Measurements from ENCODE around the gene CDK5R1.
A peak's percentile ranks its signal among the peaks of the same experiment; 100 is the strongest.
"Not testable (repeated sequence)": the region's sequence is repeated elsewhere in the genome, so short reads cannot be mapped to it uniquely, and the experiment has no call there.

CDK5R1 gene
- 7.2 to 40.0 (median 11.0) reads per million in 4 experiments for total RNA-seq

DNA sequence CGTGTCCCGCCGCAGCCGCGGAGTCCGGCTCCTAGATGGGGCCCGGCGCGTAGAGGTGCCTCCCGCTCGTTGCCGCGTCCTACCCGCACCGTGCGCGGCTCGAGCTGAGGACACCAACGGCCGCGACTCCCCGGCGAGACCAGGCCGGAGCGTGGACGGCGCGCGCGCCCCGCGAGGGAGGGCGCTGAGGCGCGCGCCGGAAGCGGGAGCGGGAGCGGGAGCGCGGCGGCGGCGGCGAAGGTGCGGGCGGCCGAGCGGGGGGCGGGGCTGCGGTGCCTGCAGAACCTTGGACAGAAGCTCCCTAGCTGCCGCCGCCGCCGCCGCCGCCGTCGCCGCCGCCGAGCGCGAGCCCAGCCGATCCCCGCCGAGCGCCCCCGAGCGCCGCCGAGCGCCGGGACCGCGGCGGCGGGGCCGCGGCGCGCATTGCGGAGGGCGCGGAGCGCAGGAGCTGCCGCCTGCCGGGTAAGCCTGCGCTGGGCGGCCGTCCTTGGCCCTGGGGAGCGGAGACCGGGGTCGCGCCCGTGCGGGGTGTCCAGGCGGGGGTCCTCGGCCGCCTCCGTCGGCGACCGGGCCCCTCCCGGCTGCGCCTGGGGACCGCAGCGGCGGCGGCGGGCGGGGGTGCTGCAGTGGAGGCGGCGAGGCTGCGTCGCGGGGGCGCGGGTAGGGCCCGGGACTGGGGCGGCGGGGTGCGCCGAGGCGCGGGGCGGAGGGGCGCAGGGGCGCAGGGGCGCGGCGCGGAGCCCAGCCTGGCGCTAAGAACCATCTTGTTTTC is at the start of gene CDK5R1:
CDK5R1 (plus strand) TSS at position 293 of the 772 bp plus-strand sequence. CDS start 628 bp downstream, outside the sequence.
- peak; percentile 50 for DNase-seq

DNA sequence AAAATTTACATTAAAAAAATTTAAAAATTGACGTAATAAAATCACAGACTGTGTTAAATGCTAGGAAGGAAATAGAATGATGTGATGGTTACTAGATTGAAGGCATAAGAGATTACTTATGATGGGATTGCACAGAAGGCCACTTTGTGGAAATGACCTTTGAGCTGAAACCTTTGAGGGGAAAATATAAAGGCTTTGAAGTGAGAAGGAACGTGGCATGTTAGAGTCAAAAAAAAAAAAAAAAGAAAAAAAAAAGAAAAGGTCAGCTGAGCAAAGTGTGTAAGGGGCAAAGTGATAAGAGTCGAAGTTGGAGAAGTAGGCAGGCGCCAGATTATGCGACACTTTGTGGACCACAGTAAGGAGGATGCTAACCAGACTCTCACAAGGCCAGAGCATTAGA is 46.1 kb upstream of the CDK5R1 start:
- DNase-seq = no peak

GRCh38 chr17:32441886-32442285 is 44.9 kb upstream of the CDK5R1 start:
- DNase-seq = no peak

GRCh38 chr17:32443827-32444300 is 42.9 kb upstream of the CDK5R1 start:
- no peak for DNase-seq

- peak; percentile 99 for DNase-seq
Observed at GRCh38 chr17:32444301-32445073, 42.3 kb upstream of the CDK5R1 start, which contains the start of gene PSMD11. Gene PSMD11 (plus strand): TSS chr17:32444510. CDS start chr17:32444524, 14 bp downstream.

DNA sequence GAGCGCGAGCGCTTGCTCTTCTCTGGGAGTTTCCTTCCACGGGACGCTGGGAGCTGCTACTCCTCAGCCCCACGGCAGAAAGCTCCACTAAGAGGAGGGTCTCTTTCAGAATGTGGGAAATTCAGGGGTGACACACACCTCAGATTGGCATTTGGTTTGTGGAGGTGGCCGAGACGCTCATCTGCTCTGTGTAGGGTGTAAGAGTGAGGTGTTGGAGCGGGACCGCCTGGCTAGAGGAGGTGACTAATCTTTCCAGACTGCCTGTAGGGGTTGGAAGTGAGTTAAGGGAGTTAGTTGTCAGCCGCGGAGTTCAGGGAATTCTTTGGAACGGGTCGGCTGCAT is 41.7 kb upstream of the CDK5R1 start:
- DNase-seq = no peak

GRCh38 chr17:32445497-32445896 is 41.3 kb upstream of the CDK5R1 start:
- no peak for DNase-seq

- no peak for DNase-seq
Observed at GRCh38 chr17:32445971-32446370, 40.8 kb upstream of the CDK5R1 start.

DNA sequence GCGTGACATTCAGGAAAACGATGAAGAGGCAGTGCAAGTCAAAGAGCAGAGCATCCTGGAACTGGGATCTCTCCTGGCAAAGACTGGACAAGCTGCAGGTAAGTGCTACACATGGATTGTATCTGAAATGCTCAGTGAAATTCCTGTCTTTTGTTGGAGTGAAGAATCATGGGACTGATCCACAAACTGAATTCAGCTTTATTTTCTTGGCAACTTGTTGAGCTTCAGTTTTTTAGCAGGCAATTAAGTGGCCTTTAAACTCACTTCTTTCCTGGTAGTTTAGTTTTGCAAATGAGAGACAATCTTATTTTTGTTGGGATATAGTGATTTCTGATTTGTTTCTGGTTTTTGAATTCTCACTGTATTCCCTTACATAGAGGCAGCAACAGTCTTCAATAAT is 39.8 kb upstream of the CDK5R1 start:
- DNase-seq = no peak

DNA sequence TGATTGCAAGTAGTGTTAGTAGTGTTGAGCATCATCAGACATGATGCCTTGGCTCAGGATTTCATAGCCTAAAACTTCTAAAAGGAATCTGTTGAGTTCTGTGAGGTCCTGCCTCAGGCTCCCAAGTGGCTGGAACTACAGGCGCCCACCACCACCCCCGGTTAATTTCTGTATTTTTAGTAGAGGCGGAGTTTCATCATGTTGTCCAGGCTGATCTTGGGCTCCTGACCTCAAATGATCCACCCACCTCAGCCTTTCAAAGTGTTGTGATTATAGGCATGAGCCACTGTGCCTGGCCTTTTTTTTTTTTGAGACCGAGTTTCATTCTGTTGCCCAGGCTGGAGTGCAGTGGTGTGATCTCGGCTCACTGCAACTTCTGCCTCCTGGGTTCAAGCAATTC is 36.8 kb upstream of the CDK5R1 start:
- no peak for DNase-seq

DNA sequence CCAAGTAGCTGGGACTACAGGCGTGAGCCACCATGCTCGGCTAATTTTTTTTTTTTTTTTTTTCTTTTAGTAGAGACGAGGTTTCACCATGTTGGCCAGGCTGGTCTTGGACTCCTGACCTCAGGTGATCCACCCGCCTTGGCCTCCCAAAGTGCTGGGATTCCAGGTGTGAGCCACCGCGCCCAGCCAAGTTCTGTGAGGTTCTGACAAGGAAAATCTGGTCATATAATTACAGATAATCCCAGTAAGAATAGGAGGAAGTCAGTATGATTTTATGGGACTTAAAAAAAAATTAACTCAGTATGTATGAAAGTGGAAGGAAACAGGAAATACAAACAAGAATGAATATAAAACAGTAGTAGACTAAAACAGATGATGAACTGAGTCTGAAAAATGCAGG is 36.4 kb upstream of the CDK5R1 start:
- not testable (repeated sequence) for DNase-seq

DNA sequence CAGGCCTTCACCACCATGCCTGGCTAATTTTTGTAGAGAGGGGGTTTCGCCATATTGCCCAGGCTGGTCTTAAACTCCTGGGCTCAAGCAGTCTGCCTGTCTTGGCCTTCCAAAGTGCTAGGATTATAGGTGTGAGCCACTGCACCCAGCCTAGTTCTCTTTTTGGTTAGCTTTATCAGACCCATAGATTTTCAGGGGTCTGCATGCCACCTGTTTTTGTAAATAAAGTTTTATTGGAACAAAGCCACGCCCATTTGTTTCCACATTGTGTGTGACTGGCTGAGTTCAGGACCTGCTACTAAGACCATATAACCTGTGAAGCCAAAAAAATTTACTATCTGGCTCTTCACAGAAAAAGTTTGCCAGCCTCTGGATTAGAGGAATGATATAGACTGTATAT is 34.9 kb upstream of the CDK5R1 start:
- DNase-seq = no peak

DNA sequence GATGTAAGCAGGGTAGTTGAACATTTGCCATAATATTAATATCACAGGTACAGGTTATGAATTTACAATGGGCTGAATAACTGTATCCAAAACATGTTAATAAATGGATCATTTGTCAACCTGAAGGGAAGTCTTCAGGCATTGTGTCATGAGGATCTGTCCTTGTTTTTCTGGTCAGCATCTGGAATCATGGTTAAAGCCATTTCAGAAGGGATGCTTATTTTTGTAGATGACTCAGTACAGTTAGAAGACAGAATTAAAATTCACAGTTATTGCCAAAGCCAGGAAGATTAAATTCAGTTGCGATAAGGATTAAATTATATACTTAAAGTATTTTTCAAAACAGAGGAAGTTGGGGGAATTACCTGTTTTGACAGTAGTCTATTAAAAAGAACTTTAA is 34.5 kb upstream of the CDK5R1 start:
- no peak for DNase-seq

- no peak for DNase-seq
Observed at GRCh38 chr17:32453370-32453769, 33.4 kb upstream of the CDK5R1 start.

- DNase-seq = no peak
Observed at GRCh38 chr17:32458371-32458770, 28.4 kb upstream of the CDK5R1 start.

DNA sequence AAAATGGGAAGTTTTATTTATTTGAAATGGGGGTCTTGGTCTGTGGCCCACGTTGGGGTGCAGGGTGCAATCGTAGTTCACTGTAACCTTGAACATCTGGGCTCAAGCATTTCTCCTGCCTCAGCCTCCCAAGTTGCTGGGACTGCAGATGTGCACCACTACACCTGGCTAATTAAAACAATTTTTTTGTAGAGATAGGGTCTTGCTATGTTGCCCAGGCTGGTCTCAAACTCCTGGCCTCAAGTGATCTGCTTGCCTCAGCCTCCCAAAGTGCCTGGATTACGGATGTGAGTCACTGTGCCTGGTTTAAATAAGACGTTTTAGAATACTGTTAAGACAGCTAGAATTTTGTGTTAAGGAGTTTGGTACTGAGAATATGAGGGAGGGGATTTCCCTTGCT is 26.7 kb upstream of the CDK5R1 start:
- no peak for DNase-seq

- DNase-seq = no peak
Observed at GRCh38 chr17:32461498-32461852, 25.3 kb upstream of the CDK5R1 start.

- peak; percentile 43 for DNase-seq
Observed at GRCh38 chr17:32461853-32462617, 24.8 kb upstream of the CDK5R1 start.

DNA sequence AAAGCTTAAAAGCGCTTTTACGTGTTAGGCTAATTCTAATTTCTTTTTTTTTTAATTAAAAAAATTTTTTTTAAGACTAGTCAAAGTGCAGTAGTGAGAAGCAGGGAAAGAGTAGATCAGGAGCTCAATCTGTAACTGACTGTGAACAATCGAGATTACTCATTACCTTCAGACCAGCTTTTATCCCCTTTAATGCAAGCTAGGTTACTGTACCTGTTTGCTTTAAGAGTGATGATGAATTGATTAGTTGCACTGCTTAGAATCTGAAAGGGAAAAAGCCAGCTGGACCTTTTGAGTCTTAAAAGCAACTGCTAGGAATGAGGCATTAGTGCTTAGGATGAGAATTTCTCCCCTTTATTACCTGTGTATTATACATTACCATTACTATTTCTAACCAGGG is 23.5 kb upstream of the CDK5R1 start:
- DNase-seq = no peak

- no peak for DNase-seq
Observed at GRCh38 chr17:32464374-32464773, 22.4 kb upstream of the CDK5R1 start.

GRCh38 chr17:32467949-32468348 is 18.8 kb upstream of the CDK5R1 start:
- no peak for DNase-seq

DNA sequence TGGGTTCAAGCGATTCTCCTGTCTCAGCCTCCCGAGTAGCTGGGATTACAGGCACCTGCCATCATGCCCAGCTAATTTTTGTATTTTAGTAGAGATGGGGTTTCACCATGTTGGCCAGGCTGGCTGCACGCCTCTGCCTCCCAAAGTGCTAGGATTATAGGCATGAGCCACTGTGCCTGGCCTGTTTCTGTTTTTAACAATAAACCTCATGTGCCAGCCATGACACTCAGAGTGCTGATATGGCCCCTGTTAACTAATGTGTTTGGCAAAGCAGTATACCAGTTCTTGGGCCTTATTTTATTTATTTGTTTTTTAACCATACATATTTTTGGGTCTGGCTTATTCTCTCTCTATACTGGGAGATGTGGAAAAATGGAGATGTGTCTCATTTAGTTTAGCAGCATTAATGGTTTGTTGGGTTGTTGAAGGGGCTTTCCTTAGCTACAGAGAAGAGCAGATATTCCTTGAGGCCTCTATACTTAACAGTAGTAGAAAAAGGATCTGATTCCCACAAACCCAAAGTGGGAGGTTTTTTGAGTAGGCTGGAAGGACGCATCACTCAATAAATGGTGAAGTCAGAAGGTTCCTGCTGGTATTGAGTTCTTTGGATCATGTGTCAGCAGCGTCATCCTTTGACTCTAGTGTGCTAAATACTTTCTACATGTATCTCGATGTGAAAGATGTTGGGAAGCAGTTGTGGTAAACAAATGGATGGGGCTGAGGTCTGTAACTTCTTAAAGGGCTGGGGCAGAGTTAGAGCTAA is 16.2 kb upstream of the CDK5R1 start:
- DNase-seq = no peak

GRCh38 chr17:32471652-32472051 is 15.1 kb upstream of the CDK5R1 start:
- no peak for DNase-seq

All from effector CD8-positive, alpha-beta T cell (primary cell).